SU-DHL-6 (cell line): Measurements from ENCODE around the gene SFMBT2.

Source experiments
- H2AFZ ChIP-seq: fragments of 200-600 bp; sonication (generic); 2 replicates; pipeline ENCODE4 v1.6.1; 2014; ENCODE audit warnings: low read depth, mild to moderate bottlenecking, moderate library complexity, mixed read lengths, antibody characterized with exemption, low read length; ENCODE audit not compliant: severe bottlenecking
- H3F3A ChIP-seq: fragments of 200-600 bp; shearing (Covaris generic); 2 replicates; pipeline ENCODE4 v1.6.0; 2016; ENCODE audit warnings: antibody characterized with exemption, mild to moderate bottlenecking; ENCODE audit not compliant: insufficient read depth
- H3K27ac ChIP-seq: fragments of 200-600 bp; sonication (generic); 2 replicates; pipeline ENCODE4 v1.5.1; 2016; ENCODE audit warnings: low read depth, mild to moderate bottlenecking, low read length, moderate library complexity, mixed read lengths
- H3K27me3 ChIP-seq: fragments of 200-600 bp; sonication (generic), shearing (Covaris generic); 2 replicates; pipeline ENCODE4 v1.6.0; 2014; ENCODE audit warnings: mild to moderate bottlenecking, low read length
- H3K36me3 ChIP-seq: fragments of 200-600 bp; sonication (generic); 2 replicates; pipeline ENCODE4 v1.6.1; 2014; ENCODE audit warnings: mild to moderate bottlenecking, low read length, mixed read lengths
- H3K4me2 ChIP-seq: fragments of 300-600, 200-600 bp; shearing (Covaris generic), sonication (generic); 2 replicates; pipeline ENCODE4 v1.6.0; 2014; ENCODE audit warnings: low read length, low read depth, mild to moderate bottlenecking; ENCODE audit not compliant: poor library complexity, severe bottlenecking
- H3K4me3 ChIP-seq: fragments of 200-600 bp; sonication (generic); 2 replicates; pipeline ENCODE4 v1.5.1; 2014; ENCODE audit warnings: antibody characterized with exemption, low read length, mild to moderate bottlenecking, mixed read lengths; ENCODE audit not compliant: insufficient read depth, poor library complexity, severe bottlenecking
- H3K79me2 ChIP-seq: fragments of 200-600 bp; sonication (generic); 2 replicates; pipeline ENCODE4 v1.6.1; 2014; ENCODE audit warnings: mild to moderate bottlenecking, low read length, moderate library complexity; ENCODE audit not compliant: insufficient read depth
- H3K9ac ChIP-seq: fragments of 200-600 bp; sonication (generic); 2 replicates; pipeline ENCODE4 v1.7.0; 2014; ENCODE audit warnings: mild to moderate bottlenecking, low read length
- H3K9me2 ChIP-seq: fragments of 200-600 bp; sonication (generic); replicated peaks from 2 replicates; pipeline ENCODE4 v1.6.1; 2014; ENCODE audit warnings: low read length; ENCODE audit not compliant: insufficient read depth
- H3K9me3 ChIP-seq: fragments of 200-600 bp; sonication (generic); 2 replicates; pipeline ENCODE4 v1.6.1; 2014; ENCODE audit warnings: low read length, mixed read lengths; ENCODE audit not compliant: insufficient read depth
- H4K20me1 ChIP-seq: fragments of 200-600 bp; sonication (generic); 2 replicates; pipeline ENCODE4 v1.6.1; 2014; ENCODE audit warnings: low read depth, mild to moderate bottlenecking, antibody characterized with exemption, low read length, moderate library complexity, mixed read lengths
- CTCF ChIP-seq: fragments of 200-600 bp; sonication (generic); IDR thresholded peaks from one replicate; pipeline ENCODE4 v1.5.1; 2017; ENCODE audit warnings: antibody characterized with exemption, mild to moderate bottlenecking, low read length, moderate library complexity; ENCODE audit not compliant: insufficient read depth, poor library complexity, severe bottlenecking
- EZH2phosphoT487 ChIP-seq: fragments of 200-600 bp; sonication (generic), shearing (Covaris generic); conservative IDR thresholded peaks from 2 replicates; pipeline ENCODE4 v1.6.1; 2018; ENCODE audit warnings: mild to moderate bottlenecking, antibody characterized with exemption, low read length, moderate library complexity, mixed read lengths

SFMBT2 gene

DNA sequence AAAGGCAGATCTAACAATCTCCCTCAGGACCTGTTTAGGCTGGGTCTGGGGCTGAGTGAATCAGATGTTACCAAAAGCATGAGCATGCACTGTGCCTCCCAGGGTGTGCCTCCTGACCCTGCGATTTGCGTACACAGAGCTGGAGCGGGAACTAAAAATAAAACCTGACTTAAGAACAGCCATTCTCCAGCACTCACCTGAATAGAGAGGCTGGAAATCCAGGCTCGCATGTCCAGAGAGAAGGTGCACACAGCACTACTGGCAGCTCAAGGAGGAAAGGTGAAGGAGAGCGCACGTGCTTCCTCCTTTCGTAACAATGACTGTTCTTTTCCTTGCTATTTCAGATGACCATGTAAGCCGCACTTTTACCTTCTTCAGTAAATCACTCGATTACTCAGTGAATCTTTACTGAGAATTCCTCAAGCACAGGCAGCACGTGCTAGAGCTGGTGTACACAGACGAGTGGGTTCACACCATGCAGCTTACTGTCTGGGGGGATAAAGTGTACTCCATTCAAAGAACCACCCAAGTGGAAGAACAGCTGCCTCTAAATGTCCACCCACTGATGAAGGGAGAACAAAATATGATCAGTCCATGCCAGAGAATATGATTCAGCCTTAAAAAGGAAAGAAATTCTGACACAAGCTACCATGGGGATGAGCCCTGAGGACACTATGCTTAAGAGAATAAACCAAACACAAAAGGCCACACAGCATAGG lies 45.6 kb downstream of the SFMBT2 start:
- no peak overlapping the region for H2AFZ ChIP-seq
- H3K9me2 ChIP-seq: no peaks in the 10 kb centered on the region
- TF ChIP-seq CTCF: no peak
- no peak for TF ChIP-seq EZH2phosphoT487
- H3K4me3 ChIP-seq: no peak overlapping the region
- no peaks in the 10 kb centered on the region for H4K20me1 ChIP-seq
- no peaks in the 10 kb centered on the region for H3K27me3 ChIP-seq
- H3K9me3 ChIP-seq: peaks cover 15% of the 10 kb centered on the region; the same call in 1 of the 2 replicates
- H3K27ac ChIP-seq: no peak overlapping the region
- peaks cover 56% of the 10 kb centered on the region for H3K36me3 ChIP-seq
- no peak overlapping the region for H3K4me2 ChIP-seq
- peaks cover 7% of the 10 kb centered on the region; the same call in 1 of the 2 replicates for H3K79me2 ChIP-seq
- no peaks in the 10 kb centered on the region for H3F3A ChIP-seq
- no peak overlapping the region for H3K9ac ChIP-seq

- peaks cover 7% of the 10 kb centered on the region; the same call in 1 of the 2 replicates for H3K79me2 ChIP-seq
- peaks cover 56% of the 10 kb centered on the region for H3K36me3 ChIP-seq
- no peak overlapping the region for H3K27ac ChIP-seq
- no peak overlapping the region for H3K4me3 ChIP-seq
- no peak overlapping the region for H2AFZ ChIP-seq
- no peak overlapping the region for H3K9ac ChIP-seq
- no peak overlapping the region for H3K4me2 ChIP-seq
- H3K9me2 ChIP-seq: no peaks in the 10 kb centered on the region
- peaks cover 15% of the 10 kb centered on the region; the same call in 1 of the 2 replicates for H3K9me3 ChIP-seq
- no peaks in the 10 kb centered on the region for H3F3A ChIP-seq
- H4K20me1 ChIP-seq: no peaks in the 10 kb centered on the region
- no peak for TF ChIP-seq CTCF
- no peak for TF ChIP-seq EZH2phosphoT487
- H3K27me3 ChIP-seq: no peaks in the 10 kb centered on the region
Measured at GRCh38 chr10:7364474-7364873, 46.4 kb downstream of the SFMBT2 start.

DNA sequence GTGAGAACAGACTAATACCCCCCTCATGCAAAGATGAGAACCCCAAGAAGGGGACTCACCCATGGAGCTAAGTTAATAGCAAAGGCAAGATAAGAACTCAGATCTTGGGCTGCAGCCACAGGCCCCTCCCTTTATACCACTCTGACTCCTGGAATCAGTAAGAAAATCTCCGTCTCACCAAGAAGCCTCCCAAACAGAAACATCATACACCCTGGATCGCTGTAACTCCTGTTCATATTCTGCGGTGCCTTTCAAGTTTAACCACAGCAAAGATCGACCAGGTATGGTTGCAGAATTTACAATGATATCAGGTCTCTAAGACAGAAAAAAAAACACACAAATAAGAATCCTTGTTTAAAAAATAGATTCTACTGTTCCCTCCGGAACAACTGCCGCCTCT lies 47.1 kb downstream of the SFMBT2 start:
- H3K9me3 ChIP-seq: peaks cover 15% of the 10 kb centered on the region; the same call in 1 of the 2 replicates
- peaks cover 13% of the 10 kb centered on the region; the same call in 1 of the 2 replicates for H3K79me2 ChIP-seq
- no peaks in the 10 kb centered on the region for H3K27me3 ChIP-seq

More for the DNA sequence above, 47.1 kb downstream of the SFMBT2 start:
- Histone ChIP-seq H3K9me2 (no peaks in the 10 kb centered on the region), H3K9ac (no peak overlapping the region), H3K36me3 (peaks cover 49% of the 10 kb centered on the region), H3K4me2 (no peak overlapping the region), H3K27ac (no peak overlapping the region), H4K20me1 (no peaks in the 10 kb centered on the region), H3K4me3 (no peak overlapping the region), H2AFZ (no peak overlapping the region), H3F3A (no peaks in the 10 kb centered on the region)
- no peak for TF ChIP-seq EZH2phosphoT487
- TF ChIP-seq CTCF: no peak
